Measurements from ENCODE around the gene DMPK.
"Not testable (repeated sequence)": the region's sequence is repeated elsewhere in the genome, so short reads cannot be mapped to it uniquely, and the experiment has no call there.

The DMPK gene

GRCh38 chr19:45761714-45762113 is 20.6 kb downstream of the DMPK start:
- in situ Hi-C loops (cut with MboI; ENCODE audit: low pct_unique_long_range_greater_than_20kb, low sequenced_read_pairs, unreplicated experiment), result no loop called here
- TF ChIP-seq, protein P1, sequence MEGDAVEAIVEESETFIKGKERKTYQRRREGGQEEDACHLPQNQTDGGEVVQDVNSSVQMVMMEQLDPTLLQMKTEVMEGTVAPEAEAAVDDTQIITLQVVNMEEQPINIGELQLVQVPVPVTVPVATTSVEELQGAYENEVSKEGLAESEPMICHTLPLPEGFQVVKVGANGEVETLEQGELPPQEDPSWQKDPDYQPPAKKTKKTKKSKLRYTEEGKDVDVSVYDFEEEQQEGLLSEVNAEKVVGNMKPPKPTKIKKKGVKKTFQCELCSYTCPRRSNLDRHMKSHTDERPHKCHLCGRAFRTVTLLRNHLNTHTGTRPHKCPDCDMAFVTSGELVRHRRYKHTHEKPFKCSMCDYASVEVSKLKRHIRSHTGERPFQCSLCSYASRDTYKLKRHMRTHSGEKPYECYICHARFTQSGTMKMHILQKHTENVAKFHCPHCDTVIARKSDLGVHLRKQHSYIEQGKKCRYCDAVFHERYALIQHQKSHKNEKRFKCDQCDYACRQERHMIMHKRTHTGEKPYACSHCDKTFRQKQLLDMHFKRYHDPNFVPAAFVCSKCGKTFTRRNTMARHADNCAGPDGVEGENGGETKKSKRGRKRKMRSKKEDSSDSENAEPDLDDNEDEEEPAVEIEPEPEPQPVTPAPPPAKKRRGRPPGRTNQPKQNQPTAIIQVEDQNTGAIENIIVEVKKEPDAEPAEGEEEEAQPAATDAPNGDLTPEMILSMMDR (IDR thresholded peaks at IDR 0.05; ENCODE audit: extremely low read depth, insufficient read depth, missing control alignments), result no peak
- DNase-seq (ENCODE audit: low spot score), result no peak

DNA sequence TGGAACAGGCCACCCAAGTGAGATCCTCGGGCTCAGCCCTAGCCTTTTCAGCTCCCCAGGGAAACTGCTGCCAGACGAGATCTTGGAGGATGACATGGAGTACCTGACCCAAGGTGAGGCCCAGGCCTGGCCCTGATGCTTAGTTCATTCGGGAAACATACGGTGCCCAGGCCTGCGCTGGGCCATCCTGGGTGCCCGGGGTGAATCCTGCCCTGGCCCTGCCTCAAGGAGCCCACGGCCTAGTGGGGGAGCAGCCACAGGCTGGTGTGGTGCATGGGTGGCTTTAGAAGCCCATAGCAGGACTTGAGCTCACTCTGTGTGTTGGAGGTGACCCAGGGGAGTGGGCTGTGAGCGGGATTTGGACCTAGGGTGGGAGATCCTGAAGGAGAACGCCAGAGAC is 23.4 kb downstream of the DMPK start:
- in situ Hi-C loops (cut with MboI; ENCODE audit: low pct_unique_long_range_greater_than_20kb, low sequenced_read_pairs, unreplicated experiment), result no loop called here

DNA sequence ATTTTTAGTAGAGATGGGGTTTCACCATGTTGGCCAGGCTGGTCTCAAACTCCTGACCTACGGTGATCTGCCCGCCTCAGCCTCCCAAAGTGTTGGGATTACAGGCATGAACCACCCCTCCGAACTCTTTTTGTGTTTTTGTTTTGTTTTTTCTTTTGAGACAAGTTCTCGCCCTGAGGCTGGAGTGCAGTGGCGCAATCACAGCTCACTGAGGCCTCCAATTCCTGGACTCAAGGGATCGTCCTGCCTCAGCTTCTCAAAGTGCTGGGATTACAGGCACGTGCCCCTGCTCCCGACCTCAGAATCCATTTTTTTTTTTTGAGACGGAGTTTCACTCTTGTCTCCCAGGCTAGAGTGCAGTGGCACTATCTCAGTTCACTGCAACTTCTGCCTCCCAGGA is 24.6 kb downstream of the DMPK start:
- no peak for DNase-seq (ENCODE audit: low spot score)
- TF ChIP-seq, protein P1 (IDR thresholded peaks at IDR 0.05; ENCODE audit: extremely low read depth, insufficient read depth, missing control alignments), result no peak
- in situ Hi-C loops (cut with MboI; ENCODE audit: low pct_unique_long_range_greater_than_20kb, low sequenced_read_pairs, unreplicated experiment), result no loop called here

More for the DNA sequence above, 23.4 kb downstream of the DMPK start:
- TF ChIP-seq, protein P1 (IDR thresholded peaks at IDR 0.05; ENCODE audit: extremely low read depth, insufficient read depth, missing control alignments), result no peak
- no peak for DNase-seq (ENCODE audit: low spot score)

DNA sequence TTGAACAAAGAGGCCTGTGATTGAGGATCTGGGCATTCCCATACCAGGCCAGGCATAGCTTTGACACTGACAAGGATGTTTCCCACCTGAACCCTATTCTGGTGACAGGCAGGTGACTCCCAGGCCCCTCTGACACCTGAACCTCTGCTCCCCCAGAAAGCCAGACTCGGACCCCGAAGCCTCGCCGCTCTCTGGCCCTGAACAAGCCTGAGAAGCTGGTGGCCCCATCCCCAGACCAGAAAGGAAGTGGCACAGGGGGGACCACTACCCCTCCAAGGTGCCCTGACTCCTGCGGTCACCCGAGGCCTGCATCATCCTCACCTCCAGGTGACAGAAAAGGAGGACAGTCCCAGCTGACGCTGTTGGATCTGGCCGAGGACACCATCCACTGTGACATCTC is 28.0 kb downstream of the DMPK start:
- in situ Hi-C loops (cut with MboI; ENCODE audit: low pct_unique_long_range_greater_than_20kb, low sequenced_read_pairs, unreplicated experiment), result no loop called here
- TF ChIP-seq, protein P1 (IDR thresholded peaks at IDR 0.05; ENCODE audit: extremely low read depth, insufficient read depth, missing control alignments), result no peak
- no peak for DNase-seq (ENCODE audit: low spot score)

DNA sequence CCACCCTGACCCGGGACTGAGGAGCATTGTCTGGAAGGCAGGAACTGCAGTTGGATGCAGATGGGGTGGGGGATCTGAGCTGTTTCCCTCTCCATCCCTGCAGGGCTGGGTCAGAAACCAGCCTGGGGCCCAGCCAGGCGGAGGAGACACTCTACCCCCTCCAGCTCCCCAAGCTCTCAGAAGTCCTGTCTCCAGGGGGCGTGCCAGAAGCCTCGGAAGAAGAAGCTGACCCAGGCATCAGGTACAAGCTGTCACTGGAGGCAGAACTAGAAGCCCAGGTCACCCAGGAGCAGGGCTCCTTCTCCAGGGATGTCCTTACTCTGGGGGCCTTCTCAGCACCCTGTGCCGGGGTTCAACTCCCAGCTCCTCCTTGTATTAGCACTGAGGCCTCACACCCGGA is 28.7 kb downstream of the DMPK start:
- in situ Hi-C loops (cut with MboI; ENCODE audit: low pct_unique_long_range_greater_than_20kb, low sequenced_read_pairs, unreplicated experiment), result no loop called here
- TF ChIP-seq, protein P1 (IDR thresholded peaks at IDR 0.05; ENCODE audit: extremely low read depth, insufficient read depth, missing control alignments), result peak; percentile 9
- DNase-seq (ENCODE audit: low spot score), result no peak

DNA sequence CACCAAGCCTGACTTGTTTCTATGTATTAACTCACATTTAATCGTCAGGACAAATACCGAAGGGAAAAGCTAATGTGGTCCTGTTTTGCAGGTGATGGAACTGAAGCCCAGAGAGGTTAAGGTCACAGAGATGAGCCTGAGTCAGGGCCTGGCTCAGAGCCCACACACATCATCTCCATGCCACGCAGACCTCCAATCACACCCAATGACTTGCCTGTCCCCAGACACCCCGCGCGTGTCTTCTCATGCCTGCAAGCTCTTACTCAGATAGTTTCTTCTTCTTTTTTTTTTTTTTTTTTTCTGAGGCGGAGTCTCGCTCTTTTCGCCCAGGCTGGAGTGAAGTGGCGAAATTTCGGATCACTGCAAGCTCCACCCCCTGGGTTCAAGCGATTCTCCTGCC is 29.7 kb downstream of the DMPK start:
- TF ChIP-seq, protein P1 (IDR thresholded peaks at IDR 0.05; ENCODE audit: extremely low read depth, insufficient read depth, missing control alignments), result no peak
- DNase-seq (ENCODE audit: low spot score), result no peak
- in situ Hi-C loops (cut with MboI; ENCODE audit: low pct_unique_long_range_greater_than_20kb, low sequenced_read_pairs, unreplicated experiment), result no loop called here

DNA sequence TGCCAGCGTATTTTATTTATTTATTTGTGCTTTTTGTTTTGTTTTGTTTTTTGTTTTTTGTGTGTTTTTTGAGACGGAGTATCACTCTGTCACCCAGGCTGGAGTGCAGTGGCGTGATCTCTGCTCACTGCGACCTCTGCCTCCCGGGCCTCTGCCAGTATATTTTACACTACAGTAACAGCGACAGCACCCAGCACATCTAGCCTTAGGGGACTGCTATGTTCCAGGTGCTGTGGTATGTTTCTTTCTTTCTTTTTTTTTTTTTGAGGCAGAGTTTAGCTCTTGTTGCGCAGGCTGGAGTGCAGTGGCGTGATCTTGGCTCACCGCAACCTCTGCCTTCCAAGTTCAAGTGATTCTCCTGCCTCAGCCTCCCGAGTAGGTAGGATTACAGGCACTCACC is 30.8 kb downstream of the DMPK start:
- in situ Hi-C loops (cut with MboI; ENCODE audit: low pct_unique_long_range_greater_than_20kb, low sequenced_read_pairs, unreplicated experiment); DNase-seq (ENCODE audit: low spot score): not testable (repeated sequence)
